ENCODE measurements around the gene SMYD3. TPM values are rescaled to one million over a fixed set of nuclear protein-coding genes. Genes with fewer than 3 reads are reported as not detected.

The SMYD3 gene
- total RNA-seq, 1 donor from 2014 or later, result 35.4 TPM

DNA sequence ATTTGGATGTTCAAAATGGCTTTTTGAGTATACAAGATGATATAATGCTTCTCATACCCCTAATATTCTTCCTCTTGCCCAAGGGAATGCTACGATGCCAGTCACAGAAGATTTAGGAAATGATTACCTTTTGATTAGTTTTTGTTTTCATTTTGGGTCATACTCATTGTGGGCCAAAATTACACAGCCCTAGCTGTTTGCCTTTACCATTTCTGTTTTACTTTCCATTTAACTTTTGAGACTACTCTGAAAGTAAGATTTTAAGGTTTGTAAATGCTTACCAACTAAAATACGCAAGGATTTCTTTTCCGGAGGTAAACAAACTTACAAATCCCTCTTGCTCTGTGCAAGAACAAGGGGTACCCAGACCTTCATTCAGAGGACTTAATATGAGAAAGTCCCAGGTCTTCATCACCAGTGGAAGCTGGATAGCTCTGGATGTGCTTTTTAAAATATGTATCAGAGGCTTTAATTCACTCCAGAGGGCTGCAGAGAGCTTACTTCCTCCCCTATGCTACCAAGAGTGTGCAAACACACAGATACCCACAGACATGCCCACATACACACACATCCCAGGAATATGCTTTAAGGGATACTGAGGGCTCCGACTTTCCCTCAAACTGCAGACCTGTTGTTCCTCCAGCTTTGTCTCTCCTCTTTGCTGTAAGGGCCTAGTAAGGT, 631.4 kb downstream of the SMYD3 start:
- Mint-ChIP-seq H3K36me3 (ENCODE audit: unreplicated experiment) (peaks cover 5% of the 10 kb centered on the region), H3K27ac (ENCODE audit: unreplicated experiment) (no peak overlapping the region), H3K9me3 (ENCODE audit: unreplicated experiment) (no peaks in the 10 kb centered on the region), H3K4me3 (ENCODE audit: unreplicated experiment) (no peak overlapping the region), H3K4me1 (ENCODE audit: low read depth, unreplicated experiment) (no peaks in the 10 kb centered on the region), H3K27me3 (ENCODE audit: unreplicated experiment) (peaks cover 2% of the 10 kb centered on the region)
- TF ChIP-seq, protein P1, sequence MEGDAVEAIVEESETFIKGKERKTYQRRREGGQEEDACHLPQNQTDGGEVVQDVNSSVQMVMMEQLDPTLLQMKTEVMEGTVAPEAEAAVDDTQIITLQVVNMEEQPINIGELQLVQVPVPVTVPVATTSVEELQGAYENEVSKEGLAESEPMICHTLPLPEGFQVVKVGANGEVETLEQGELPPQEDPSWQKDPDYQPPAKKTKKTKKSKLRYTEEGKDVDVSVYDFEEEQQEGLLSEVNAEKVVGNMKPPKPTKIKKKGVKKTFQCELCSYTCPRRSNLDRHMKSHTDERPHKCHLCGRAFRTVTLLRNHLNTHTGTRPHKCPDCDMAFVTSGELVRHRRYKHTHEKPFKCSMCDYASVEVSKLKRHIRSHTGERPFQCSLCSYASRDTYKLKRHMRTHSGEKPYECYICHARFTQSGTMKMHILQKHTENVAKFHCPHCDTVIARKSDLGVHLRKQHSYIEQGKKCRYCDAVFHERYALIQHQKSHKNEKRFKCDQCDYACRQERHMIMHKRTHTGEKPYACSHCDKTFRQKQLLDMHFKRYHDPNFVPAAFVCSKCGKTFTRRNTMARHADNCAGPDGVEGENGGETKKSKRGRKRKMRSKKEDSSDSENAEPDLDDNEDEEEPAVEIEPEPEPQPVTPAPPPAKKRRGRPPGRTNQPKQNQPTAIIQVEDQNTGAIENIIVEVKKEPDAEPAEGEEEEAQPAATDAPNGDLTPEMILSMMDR (IDR thresholded peaks at IDR 0.05; ENCODE audit: partially characterized antibody, unreplicated experiment), result no peak
- DNase-seq, result no peak

DNA sequence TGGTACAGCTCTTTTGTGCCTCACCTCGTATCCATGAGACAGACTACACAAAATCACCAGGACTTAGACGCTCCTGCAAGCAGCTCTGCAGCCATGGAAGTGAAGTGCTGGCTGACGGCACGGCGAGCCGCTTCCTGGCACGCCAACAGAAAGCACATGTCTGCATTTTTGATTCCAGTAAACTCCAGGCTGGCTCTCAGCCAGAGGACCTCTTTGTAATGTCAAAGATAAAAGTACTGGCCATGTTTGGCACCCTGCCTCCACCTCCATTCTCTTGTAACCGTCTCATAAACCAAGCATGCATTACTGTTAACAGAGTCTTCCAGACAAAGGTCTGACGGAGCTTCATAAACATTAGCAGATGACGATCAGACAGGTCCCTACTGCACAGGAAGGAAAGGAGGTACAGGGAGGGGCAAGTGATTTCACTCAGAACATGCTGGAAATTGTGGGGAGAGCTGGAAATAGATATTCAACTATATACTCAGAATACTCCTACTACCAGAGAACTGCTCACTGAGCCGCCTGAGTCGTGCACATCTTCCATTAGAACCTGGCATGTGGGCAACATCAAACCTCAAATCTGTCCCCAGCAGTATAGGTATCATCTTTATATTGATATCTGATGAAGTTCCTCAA, 632.0 kb downstream of the SMYD3 start:
- no peak overlapping the region for H3K27ac Mint-ChIP-seq (ENCODE audit: unreplicated experiment)
- H3K4me3 Mint-ChIP-seq (ENCODE audit: unreplicated experiment), result no peak overlapping the region
- TF ChIP-seq, protein P1 (IDR thresholded peaks at IDR 0.05; ENCODE audit: partially characterized antibody, unreplicated experiment), result no peak
- no peaks in the 10 kb centered on the region for H3K4me1 Mint-ChIP-seq (ENCODE audit: low read depth, unreplicated experiment)
- DNase-seq, result no peak
- H3K27me3 Mint-ChIP-seq (ENCODE audit: unreplicated experiment), result peaks cover 2% of the 10 kb centered on the region
- H3K36me3 Mint-ChIP-seq (ENCODE audit: unreplicated experiment), result peaks cover 5% of the 10 kb centered on the region
- H3K9me3 Mint-ChIP-seq (ENCODE audit: unreplicated experiment), result no peaks in the 10 kb centered on the region

DNA sequence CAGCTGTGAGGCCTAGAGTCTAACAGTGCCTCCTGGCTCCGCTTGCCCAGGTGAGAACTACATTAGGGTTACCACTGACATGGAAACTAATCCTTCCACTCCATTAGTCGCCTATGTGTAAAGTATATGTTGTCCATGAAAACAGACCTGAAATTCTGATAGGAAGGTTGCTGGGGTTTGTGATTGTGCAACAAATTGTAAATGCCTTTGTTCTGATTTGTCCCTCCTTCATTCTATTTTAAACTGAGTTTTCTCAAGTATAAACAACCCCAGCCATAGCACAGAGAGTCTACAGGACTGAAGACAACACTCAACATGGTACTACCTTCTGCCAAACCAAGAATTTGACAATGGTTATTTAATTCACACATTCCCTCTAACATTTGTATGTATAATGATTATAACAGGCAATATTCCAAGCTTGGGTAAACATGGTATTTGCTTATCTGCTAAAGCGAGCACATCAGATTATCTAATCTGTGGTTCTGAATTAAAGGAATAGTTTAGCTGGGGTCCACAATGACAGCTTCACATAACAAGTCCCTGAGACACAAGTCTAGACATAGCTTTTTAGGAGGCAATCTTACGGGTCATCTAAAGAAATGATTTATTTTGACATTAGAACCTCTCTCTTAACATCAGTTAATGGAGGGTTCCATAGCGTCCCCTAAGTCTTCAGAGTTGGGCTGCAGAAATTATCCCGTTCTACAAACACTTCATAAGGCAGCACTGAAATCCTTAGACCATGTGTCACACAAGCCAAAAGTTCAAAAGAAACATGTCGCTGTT, 633.0 kb downstream of the SMYD3 start:
- Mint-ChIP-seq H3K4me3 (ENCODE audit: unreplicated experiment) (no peak overlapping the region), H3K27ac (ENCODE audit: unreplicated experiment) (no peak overlapping the region), H3K27me3 (ENCODE audit: unreplicated experiment) (peaks cover 5% of the 10 kb centered on the region), H3K4me1 (ENCODE audit: low read depth, unreplicated experiment) (no peaks in the 10 kb centered on the region), H3K36me3 (ENCODE audit: unreplicated experiment) (peaks cover 5% of the 10 kb centered on the region), H3K9me3 (ENCODE audit: unreplicated experiment) (no peaks in the 10 kb centered on the region)
- TF ChIP-seq, protein P1 (IDR thresholded peaks at IDR 0.05; ENCODE audit: partially characterized antibody, unreplicated experiment), result no peak
- no peak for DNase-seq

DNA sequence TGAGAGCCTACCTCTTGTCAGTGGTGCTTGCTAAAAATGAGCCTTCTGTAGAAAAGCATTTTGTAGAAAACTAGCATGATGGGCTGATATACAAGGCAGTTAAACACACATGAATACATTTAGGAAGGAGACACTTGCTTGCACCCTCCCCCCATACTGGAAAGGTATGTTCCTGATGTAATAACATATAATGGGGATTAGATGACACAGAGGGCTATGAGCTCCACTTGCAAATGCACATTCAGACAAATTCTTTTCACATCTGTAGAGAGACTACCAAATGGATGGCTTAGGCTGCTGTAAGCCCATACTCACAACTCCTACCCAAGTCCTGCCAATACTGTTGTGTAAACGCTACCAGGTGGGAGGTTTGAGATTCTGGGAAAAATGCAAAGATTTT, 634.0 kb downstream of the SMYD3 start:
- no peaks in the 10 kb centered on the region for H3K4me1 Mint-ChIP-seq (ENCODE audit: low read depth, unreplicated experiment)
- H3K27ac Mint-ChIP-seq (ENCODE audit: unreplicated experiment), result no peak overlapping the region
- TF ChIP-seq, protein P1 (IDR thresholded peaks at IDR 0.05; ENCODE audit: partially characterized antibody, unreplicated experiment), result no peak
- H3K9me3 Mint-ChIP-seq (ENCODE audit: unreplicated experiment), result no peaks in the 10 kb centered on the region
- H3K27me3 Mint-ChIP-seq (ENCODE audit: unreplicated experiment), result peaks cover 5% of the 10 kb centered on the region
- DNase-seq, result no peak
- peaks cover 5% of the 10 kb centered on the region for H3K36me3 Mint-ChIP-seq (ENCODE audit: unreplicated experiment)
- no peak overlapping the region for H3K4me3 Mint-ChIP-seq (ENCODE audit: unreplicated experiment)
